Endodermal cell (in vitro differentiated cells): ENCODE results near the gene NINJ2. TPM values are rescaled to one million over a fixed set of nuclear protein-coding genes. Genes with fewer than 3 reads are reported as not detected.

Experiments used
- DNase-seq: peaks from one replicate; pipeline ENCODE4 v3.0.0-alpha.2; 2017
- H3K27ac ChIP-seq: 2 replicates; pipeline ENCODE4 v1.5.1; 2013; ENCODE audit warnings: mild to moderate bottlenecking, low read depth, low read length, moderate library complexity
- H3K27me3 ChIP-seq: 2 replicates; pipeline ENCODE4 v1.6.1; 2013; ENCODE audit warnings: mild to moderate bottlenecking, low read length, moderate library complexity; ENCODE audit not compliant: insufficient read depth, control insufficient read depth, poor library complexity, severe bottlenecking
- H3K36me3 ChIP-seq: 2 replicates; pipeline ENCODE4 v1.7.0; 2013; ENCODE audit warnings: mild to moderate bottlenecking, low read length, moderate library complexity; ENCODE audit not compliant: control insufficient read depth, insufficient read depth
- H3K4me1 ChIP-seq: one replicate; pipeline ENCODE4 v1.7.0; 2013; ENCODE audit warnings: low read length; ENCODE audit not compliant: control insufficient read depth, insufficient read depth
- H3K4me3 ChIP-seq: 2 replicates; pipeline ENCODE4 v1.5.1; 2013; ENCODE audit warnings: mild to moderate bottlenecking, low read length, moderate library complexity
- H3K9ac ChIP-seq: 2 replicates; pipeline ENCODE4 v1.6.1; 2013; ENCODE audit warnings: mild to moderate bottlenecking, low read length, moderate library complexity; ENCODE audit not compliant: poor library complexity, severe bottlenecking; ENCODE audit errors: extremely low read depth
- H3K9me3 ChIP-seq: 2 replicates; pipeline ENCODE4 v1.6.1; 2013; ENCODE audit warnings: mild to moderate bottlenecking, low read length, moderate library complexity; ENCODE audit not compliant: control insufficient read depth
- H3K27ac Mint-ChIP-seq: 2 replicates; pipeline ENCODE4 v1.8.0; 2020; ENCODE audit warnings: mixed read lengths
- H3K27me3 Mint-ChIP-seq: 2 replicates; pipeline ENCODE4 v1.8.0; 2021; ENCODE audit warnings: mild to moderate bottlenecking, mixed read lengths; ENCODE audit not compliant: insufficient read depth
- H3K36me3 Mint-ChIP-seq: 2 replicates; pipeline ENCODE4 v1.8.0; 2020; ENCODE audit warnings: low read depth, mixed read lengths
- H3K4me1 Mint-ChIP-seq: 2 replicates; pipeline ENCODE4 v1.8.0; 2020; ENCODE audit warnings: mixed read lengths
- H3K4me3 Mint-ChIP-seq: 2 replicates; pipeline ENCODE4 v1.8.0; 2020; ENCODE audit warnings: mild to moderate bottlenecking, moderate library complexity, mixed read lengths
- H3K9me3 Mint-ChIP-seq: 2 replicates; pipeline ENCODE4 v1.8.0; 2020; ENCODE audit warnings: mild to moderate bottlenecking, mixed read lengths
- WGBS, 2 experiments: methylation state at CpG; one replicate each; pipeline versions ENCODE4 v1.1.5 to v1.1.7; 2013; ENCODE audit warnings: missing lambda C conversion rate in 2 of 2, mixed read lengths in 1 of 2; ENCODE audit not compliant: insufficient coverage in 1 of 2, insufficient read length in 1 of 2; 5-methylcytosine and 5-hydroxymethylcytosine counted together
- total RNA-seq, 2 donors: library from RNA; stranded (reverse); fragmentation: NEBNext Ultra II Directional in 1 of 2; extraction: Animal tissue kit (Norgen Biotek cat#: 25700) in 1 of 2; gene quantifications; 2 replicates in 1 of 2; 3 replicates in 1 of 2; pipeline ENCODE4 v1.2.1, GENCODE V29; 2021
- TF ChIP-seq, protein P1 (sequence below): fragments of 200-600 bp; sonication (generic); conservative IDR thresholded peaks from 2 replicates; pipeline ENCODE4 v1.5.0; 2021; ENCODE audit warnings: antibody characterized with exemption, mild to moderate bottlenecking

NINJ2 gene
- total RNA-seq, 2 donors from 2014 or later: 0.73 to 5.1 TPM

DNA sequence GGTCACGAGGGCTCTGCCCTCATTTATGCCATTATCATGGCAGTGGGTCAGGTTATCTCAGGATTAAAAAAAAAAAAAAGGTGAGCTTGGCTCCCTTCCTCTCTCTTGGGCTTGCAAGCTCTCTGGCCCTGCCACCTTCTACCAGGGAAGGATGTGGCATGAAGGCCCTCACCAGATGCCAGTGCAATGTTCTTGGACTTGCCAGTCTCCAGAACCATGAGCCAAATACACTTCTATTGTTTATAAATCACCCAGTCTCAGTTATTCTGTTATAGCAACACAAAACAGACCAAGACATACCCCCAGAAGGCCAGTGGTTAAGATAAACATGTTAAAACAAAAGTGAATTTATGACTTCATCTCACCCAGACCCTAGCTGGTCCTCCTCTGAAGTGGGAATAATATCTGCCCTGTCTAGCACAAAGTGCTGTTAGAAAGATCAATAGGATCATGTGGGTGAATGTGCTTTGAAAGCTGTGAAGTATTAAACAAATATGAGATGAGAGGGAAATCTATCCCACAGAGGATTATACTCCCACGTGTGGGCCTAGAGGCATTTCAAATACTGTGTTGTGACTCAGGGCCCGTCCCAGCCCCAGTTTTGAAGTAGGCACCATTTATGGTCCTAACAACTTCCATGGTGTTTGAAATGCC, 88.6 kb downstream of the NINJ2 start:
- Mint-ChIP-seq H3K4me1 (peaks cover 45% of the 10 kb centered on the region), H3K4me3 (no peak overlapping the region), H3K36me3 (peaks cover 3% of the 10 kb centered on the region), H3K9me3 (peaks cover 10% of the 10 kb centered on the region), H3K27me3 (peaks cover 10% of the 10 kb centered on the region), H3K27ac (no peak overlapping the region)
- 95 to 100% methylated on average over 2 to 3 of the region's 3 CpGs for WGBS, 2 experiments
- no peak overlapping the region for H3K4me3 ChIP-seq
- no peak overlapping the region for H3K9ac ChIP-seq
- no peaks in the 10 kb centered on the region for H3K36me3 ChIP-seq
- TF ChIP-seq, protein P1, sequence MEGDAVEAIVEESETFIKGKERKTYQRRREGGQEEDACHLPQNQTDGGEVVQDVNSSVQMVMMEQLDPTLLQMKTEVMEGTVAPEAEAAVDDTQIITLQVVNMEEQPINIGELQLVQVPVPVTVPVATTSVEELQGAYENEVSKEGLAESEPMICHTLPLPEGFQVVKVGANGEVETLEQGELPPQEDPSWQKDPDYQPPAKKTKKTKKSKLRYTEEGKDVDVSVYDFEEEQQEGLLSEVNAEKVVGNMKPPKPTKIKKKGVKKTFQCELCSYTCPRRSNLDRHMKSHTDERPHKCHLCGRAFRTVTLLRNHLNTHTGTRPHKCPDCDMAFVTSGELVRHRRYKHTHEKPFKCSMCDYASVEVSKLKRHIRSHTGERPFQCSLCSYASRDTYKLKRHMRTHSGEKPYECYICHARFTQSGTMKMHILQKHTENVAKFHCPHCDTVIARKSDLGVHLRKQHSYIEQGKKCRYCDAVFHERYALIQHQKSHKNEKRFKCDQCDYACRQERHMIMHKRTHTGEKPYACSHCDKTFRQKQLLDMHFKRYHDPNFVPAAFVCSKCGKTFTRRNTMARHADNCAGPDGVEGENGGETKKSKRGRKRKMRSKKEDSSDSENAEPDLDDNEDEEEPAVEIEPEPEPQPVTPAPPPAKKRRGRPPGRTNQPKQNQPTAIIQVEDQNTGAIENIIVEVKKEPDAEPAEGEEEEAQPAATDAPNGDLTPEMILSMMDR: no peak
- H3K27me3 ChIP-seq: no peaks in the 10 kb centered on the region
- no peak overlapping the region for H3K27ac ChIP-seq
- H3K4me1 ChIP-seq: peaks cover 16% of the 10 kb centered on the region
- no peak for DNase-seq
- H3K9me3 ChIP-seq: peaks cover 4% of the 10 kb centered on the region

DNA sequence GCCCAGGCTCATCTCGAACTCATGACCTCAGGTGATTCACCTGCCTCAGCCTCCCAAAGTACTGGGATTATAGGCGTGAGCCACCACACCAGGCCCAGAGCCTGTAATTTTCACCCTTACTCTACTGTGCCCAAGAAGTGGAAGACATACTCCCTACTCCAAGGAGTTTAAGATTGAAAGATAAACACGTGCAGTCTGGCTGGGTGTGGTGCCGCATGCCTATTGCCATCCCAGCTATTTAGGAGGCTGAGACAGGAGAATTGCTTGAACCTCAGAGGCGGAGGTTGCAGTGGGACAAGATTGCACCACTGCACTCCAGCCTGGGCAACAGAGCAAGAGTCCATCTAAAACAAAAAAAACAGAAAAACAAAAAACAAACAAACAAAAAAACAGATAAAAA, 90.0 kb downstream of the NINJ2 start:
- TF ChIP-seq, protein P1: no peak
- WGBS, 2 experiments: 97 to 100% methylated on average over 3 to 5 of the region's 5 CpGs
- Mint-ChIP-seq H3K36me3 (peaks cover 3% of the 10 kb centered on the region), H3K27ac (no peak overlapping the region), H3K4me1 (peaks cover 36% of the 10 kb centered on the region), H3K4me3 (no peak overlapping the region), H3K27me3 (peaks cover 14% of the 10 kb centered on the region), H3K9me3 (peaks cover 10% of the 10 kb centered on the region)
- no peak for DNase-seq
- Histone ChIP-seq H3K36me3 (no peaks in the 10 kb centered on the region), H3K4me1 (peaks cover 7% of the 10 kb centered on the region), H3K27ac (no peak overlapping the region), H3K9me3 (peaks cover 4% of the 10 kb centered on the region), H3K4me3 (no peak overlapping the region), H3K27me3 (no peaks in the 10 kb centered on the region), H3K9ac (no peak overlapping the region)

DNA sequence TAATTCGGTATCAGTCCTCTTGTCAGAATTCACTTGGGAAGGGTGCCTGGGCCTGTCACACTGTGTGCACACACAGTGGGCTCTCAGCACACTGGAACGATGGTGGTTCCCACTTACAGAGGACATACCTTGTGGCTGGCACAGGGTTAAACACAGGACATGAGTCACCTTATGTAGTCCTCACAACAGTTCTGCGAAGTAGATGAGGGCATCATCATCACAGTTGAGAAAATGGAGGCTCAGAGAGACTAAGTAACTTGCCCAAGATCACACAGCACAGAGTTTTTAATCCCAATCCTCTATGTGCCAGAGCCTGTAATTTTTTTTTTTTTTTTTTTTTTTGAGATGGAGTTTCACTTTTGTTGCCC, 90.7 kb downstream of the NINJ2 start:
- TF ChIP-seq, protein P1: no peak
- no peaks in the 10 kb centered on the region for H3K36me3 ChIP-seq
- no peak overlapping the region for H3K4me3 ChIP-seq
- no peak overlapping the region for H3K9ac ChIP-seq
- H3K4me1 ChIP-seq: peaks cover 7% of the 10 kb centered on the region
- Mint-ChIP-seq H3K4me3 (no peak overlapping the region), H3K9me3 (peaks cover 10% of the 10 kb centered on the region), H3K4me1 (peaks cover 30% of the 10 kb centered on the region), H3K27me3 (peaks cover 15% of the 10 kb centered on the region), H3K36me3 (peaks cover 3% of the 10 kb centered on the region), H3K27ac (peak overlapping the region; percentile 93)
- WGBS, 2 experiments: 91 to 92% methylated on average over 3 of the region's 3 CpGs
- no peaks in the 10 kb centered on the region for H3K27me3 ChIP-seq
- H3K27ac ChIP-seq: no peak overlapping the region
- no peak for DNase-seq
- H3K9me3 ChIP-seq: peaks cover 4% of the 10 kb centered on the region
